H9 (cell line): ENCODE data around the gene FBXO38. TPM values are rescaled to one million over a fixed set of nuclear protein-coding genes. Genes with fewer than 3 reads are reported as not detected.

Experiments used
- DNase-seq: peaks from one replicate; pipeline ENCODE4 v3.0.0-alpha.2; 2017
- H2AFZ ChIP-seq: one replicate; pipeline ENCODE4 v1.6.1; 2013; ENCODE audit warnings: mild to moderate bottlenecking, low read length, control low read depth, moderate library complexity
- H2AK5ac ChIP-seq: 2 replicates; pipeline ENCODE4 v1.6.1; 2013; ENCODE audit warnings: low read length, control low read depth, mixed read lengths; ENCODE audit not compliant: insufficient read length
- H2BK120ac ChIP-seq: one replicate; pipeline ENCODE4 v1.6.1; 2013; ENCODE audit warnings: low read depth, mild to moderate bottlenecking, low read length, control low read depth, inconsistent platforms; ENCODE audit not compliant: poor library complexity, severe bottlenecking
- H2BK12ac ChIP-seq: 2 replicates; pipeline ENCODE4 v1.6.1; 2013; ENCODE audit warnings: low read length, control low read depth, mixed read lengths, low read depth; ENCODE audit not compliant: insufficient read length
- H2BK15ac ChIP-seq: 2 replicates; pipeline ENCODE4 v1.6.1; 2013; ENCODE audit warnings: low read depth, low read length, control low read depth
- H2BK20ac ChIP-seq: one replicate; pipeline ENCODE4 v1.6.1; 2013; ENCODE audit warnings: low read depth, mild to moderate bottlenecking, low read length, control low read depth, inconsistent platforms; ENCODE audit not compliant: poor library complexity, severe bottlenecking
- H2BK5ac ChIP-seq: 2 replicates; pipeline ENCODE4 v1.6.1; 2013; ENCODE audit warnings: low read length, control low read depth, mixed read lengths; ENCODE audit not compliant: insufficient read length
- H3K14ac ChIP-seq: 2 replicates; pipeline ENCODE4 v1.6.1; 2013; ENCODE audit warnings: low read length, control low read depth; ENCODE audit not compliant: insufficient read depth
- H3K18ac ChIP-seq: 2 replicates; pipeline ENCODE4 v1.6.1; 2013; ENCODE audit warnings: low read depth, mild to moderate bottlenecking, mixed read lengths, low read length, control low read depth; ENCODE audit not compliant: insufficient read length
- H3K23ac ChIP-seq: 2 replicates; pipeline ENCODE4 v1.6.1; 2013; ENCODE audit warnings: low read length, control low read depth, mixed read lengths, low read depth; ENCODE audit not compliant: insufficient read length
- H3K23me2 ChIP-seq: 2 replicates; pipeline ENCODE4 v1.6.1; 2013; ENCODE audit warnings: low read depth, mild to moderate bottlenecking, mixed read lengths, low read length, control low read depth; ENCODE audit not compliant: insufficient read length, poor library complexity, severe bottlenecking
- H3K27ac ChIP-seq: 2 replicates; pipeline ENCODE4 v1.5.1; 2013; ENCODE audit warnings: low read length, control low read depth, mixed read lengths, low read depth; ENCODE audit not compliant: insufficient read length
- H3K27me3 ChIP-seq: 2 replicates; pipeline ENCODE4 v1.6.1; 2013; ENCODE audit warnings: low read length, control low read depth, inconsistent platforms; ENCODE audit not compliant: insufficient read depth
- H3K4ac ChIP-seq: 2 replicates; pipeline ENCODE4 v1.6.1; 2013; ENCODE audit warnings: low read depth, mild to moderate bottlenecking, control low read depth, inconsistent platforms, low read length, moderate library complexity
- H3K4me1 ChIP-seq: 2 replicates; pipeline ENCODE4 v1.6.1; 2013; ENCODE audit warnings: low read length, control low read depth, inconsistent platforms; ENCODE audit not compliant: insufficient read depth
- H3K4me2 ChIP-seq: 2 replicates; pipeline ENCODE4 v1.6.1; 2013; ENCODE audit warnings: low read length, control low read depth, mixed read lengths; ENCODE audit not compliant: insufficient read length, insufficient read depth
- H3K56ac ChIP-seq: 2 replicates; pipeline ENCODE4 v1.6.1; 2013; ENCODE audit warnings: low read depth, mild to moderate bottlenecking, mixed read lengths, low read length, control low read depth; ENCODE audit not compliant: insufficient read length
- H3K79me1 ChIP-seq: 2 replicates; pipeline ENCODE4 v1.6.1; 2013; ENCODE audit warnings: low read depth, mild to moderate bottlenecking, moderate library complexity, low read length, control low read depth, inconsistent platforms; ENCODE audit not compliant: insufficient read depth, poor library complexity, severe bottlenecking
- H3K79me2 ChIP-seq: 2 replicates; pipeline ENCODE4 v1.6.1; 2013; ENCODE audit warnings: low read length, control low read depth, inconsistent platforms; ENCODE audit not compliant: insufficient read depth
- H3K9ac ChIP-seq: 2 replicates; pipeline ENCODE4 v1.6.1; 2013; ENCODE audit warnings: low read length, control low read depth, mixed read lengths; ENCODE audit not compliant: insufficient read length; ENCODE audit errors: extremely low read depth
- H3K9me3 ChIP-seq: one replicate; pipeline ENCODE4 v1.6.1; 2013; ENCODE audit warnings: low read depth, low read length, inconsistent platforms; ENCODE audit not compliant: control insufficient read depth
- H3T11ph ChIP-seq: one replicate; pipeline ENCODE4 v1.6.1; 2013; ENCODE audit warnings: mild to moderate bottlenecking, low read length, control low read depth, inconsistent platforms
- H4K20me1 ChIP-seq: one replicate; pipeline ENCODE4 v1.6.1; 2013; ENCODE audit not compliant: control insufficient read depth, insufficient read length, insufficient read depth
- H4K5ac ChIP-seq: 2 replicates; pipeline ENCODE4 v1.6.1; 2013; ENCODE audit warnings: low read depth, mild to moderate bottlenecking, mixed read lengths, low read length, control low read depth; ENCODE audit not compliant: insufficient read length
- H4K8ac ChIP-seq: replicated peaks from 2 replicates; pipeline ENCODE4 v1.6.1; 2013; ENCODE audit warnings: low read length, control low read depth, mixed read lengths, low read depth; ENCODE audit not compliant: insufficient read length
- H4K91ac ChIP-seq: 2 replicates; pipeline ENCODE4 v1.6.1; 2013; ENCODE audit warnings: low read depth, mild to moderate bottlenecking, moderate library complexity, mixed read lengths, low read length, control low read depth; ENCODE audit not compliant: insufficient read length
- H3K27ac Mint-ChIP-seq, 3 experiments: 2 replicates in 2 of 3; 3 replicates in 1 of 3; pipeline ENCODE4 v1.8.0; 2020 to 2021; ENCODE audit warnings: mixed read lengths in 3 of 3, mild to moderate bottlenecking in 1 of 3, moderate library complexity in 1 of 3
- H3K27me3 Mint-ChIP-seq: 2 replicates; pipeline ENCODE4 v1.8.0; 2021; ENCODE audit warnings: low read depth, mild to moderate bottlenecking, moderate library complexity, mixed read lengths
- H3K36me3 Mint-ChIP-seq, 3 experiments: 2 replicates in 2 of 3; 3 replicates in 1 of 3; pipeline ENCODE4 v1.8.0; 2020 to 2021; ENCODE audit warnings: low read depth in 3 of 3, mixed read lengths in 3 of 3; ENCODE audit not compliant: insufficient read depth in 1 of 3
- H3K4me1 Mint-ChIP-seq, 2 experiments: 2 replicates each; pipeline ENCODE4 v1.8.0; 2020; ENCODE audit warnings: mixed read lengths in 2 of 2
- H3K4me3 Mint-ChIP-seq, 2 experiments: 2 replicates in 1 of 2; 3 replicates in 1 of 2; pipeline ENCODE4 v1.8.0; 2020 to 2021; ENCODE audit warnings: mild to moderate bottlenecking in 2 of 2, mixed read lengths in 2 of 2, moderate library complexity in 1 of 2
- H3K9me3 Mint-ChIP-seq, 2 experiments: 2 replicates in 1 of 2; 3 replicates in 1 of 2; pipeline ENCODE4 v1.8.0; 2020; ENCODE audit warnings: mild to moderate bottlenecking in 2 of 2, mixed read lengths in 2 of 2, moderate library complexity in 1 of 2
- CTCF ChIP-seq: fragments of 200-600 bp; sonication (generic); conservative IDR thresholded peaks from 3 replicates; pipeline ENCODE4 v1.8.0; 2021; ENCODE audit warnings: antibody characterized with exemption, mild to moderate bottlenecking
- WGBS: extraction: QIAGEN DNeasy Blood & Tissue Kit; methylation state at CpG from one replicate; pipeline ENCODE4 v1.1.7; 2013; ENCODE audit warnings: missing lambda C conversion rate, low lambda C conversion rate, mixed read lengths; ENCODE audit not compliant: insufficient read length; ENCODE audit errors: extremely low coverage; 5-methylcytosine and 5-hydroxymethylcytosine counted together
- total RNA-seq: library from RNA; stranded (reverse); gene quantifications from 2 replicates; pipeline ENCODE4 v1.2.1, GENCODE V29; 2021

Gene FBXO38
- total RNA-seq, 1 experiment from 2014 or later, result 34.6 TPM

GRCh38 chr5:148393390-148393741 is 9.6 kb downstream of the FBXO38 start:
- no peaks in the 10 kb centered on the region for H3K27me3 ChIP-seq
- peaks cover 11% of the 10 kb centered on the region; the same call in 1 of the 2 replicates for H3K79me2 ChIP-seq
- Mint-ChIP-seq H3K36me3 (peaks cover 0 to 11% (median 6%) of the 10 kb centered on the region in 3 experiments; a peak in 5 of 7 replicates), H3K4me3 (no peak overlapping the region; a peak in 1 of 5 replicates), H3K27ac (peak overlapping the region; percentile 11 to 92 (median 90); a peak in 6 of 7 replicates), H3K4me1 (peaks cover 37 to 57% of the 10 kb centered on the region in 2 experiments), H3K9me3 (no peaks in the 10 kb centered on the region), H3K27me3 (no peaks in the 10 kb centered on the region)
- H3K4me2 ChIP-seq, result no peak overlapping the region
- no peak overlapping the region for H3T11ph ChIP-seq
- H3K4me1 ChIP-seq, result peaks cover 4% of the 10 kb centered on the region; the same call in 1 of the 2 replicates
- no peak overlapping the region for H4K91ac ChIP-seq
- H2AFZ ChIP-seq, result no peak overlapping the region
- no peak overlapping the region for H3K56ac ChIP-seq
- DNase-seq, result peak; percentile 30
- H3K23ac ChIP-seq, result no peak overlapping the region
- H2BK5ac ChIP-seq, result no peak overlapping the region
- no peak overlapping the region for H2BK15ac ChIP-seq
- no CpG with 5 or more reads among the region's 3 CpGs for WGBS
- no peaks in the 10 kb centered on the region for H4K20me1 ChIP-seq
- no peak overlapping the region for H4K8ac ChIP-seq
- H2BK12ac ChIP-seq, result no peak overlapping the region
- H3K79me1 ChIP-seq, result peaks cover 2% of the 10 kb centered on the region
- no peak overlapping the region for H3K18ac ChIP-seq
- no peak overlapping the region for H2AK5ac ChIP-seq
- H3K9me3 ChIP-seq, result no peaks in the 10 kb centered on the region
- no peak overlapping the region for H3K4ac ChIP-seq
- no peak overlapping the region for H3K14ac ChIP-seq
- no peak overlapping the region for H3K9ac ChIP-seq
- H3K23me2 ChIP-seq, result no peaks in the 10 kb centered on the region
- no peak overlapping the region for H2BK20ac ChIP-seq
- H2BK120ac ChIP-seq, result no peak overlapping the region
- TF ChIP-seq CTCF, result no peak
- H4K5ac ChIP-seq, result no peak overlapping the region
- no peak overlapping the region for H3K27ac ChIP-seq
